GM23338 (cell line): ENCODE data around the gene LRIT2.

Experiments used
- EZH2 ChIP-seq: fragments of 200-600 bp; sonication (generic); IDR thresholded peaks from one replicate; pipeline ENCODE4 v1.8.0; 2017; ENCODE audit warnings: antibody characterized with exemption, mild to moderate bottlenecking, low read depth; ENCODE audit not compliant: unreplicated experiment
- EZH2phosphoT487 ChIP-seq: fragments of 200-600 bp; sonication (generic); IDR thresholded peaks from one replicate; pipeline ENCODE4 v1.8.1; 2018; ENCODE audit warnings: antibody characterized with exemption; ENCODE audit not compliant: unreplicated experiment
- POLR2AphosphoS5 ChIP-seq: IDR thresholded peaks from 2 replicates; pipeline ENCODE4 v1.6.1; 2016; ENCODE audit warnings: antibody characterized with exemption, low read depth
- REST ChIP-seq: IDR thresholded peaks from one replicate; pipeline ENCODE4 v1.6.1; 2018; ENCODE audit warnings: antibody characterized with exemption; ENCODE audit not compliant: unreplicated experiment
- TF ChIP-seq, protein P1 (sequence below), 2 experiments: fragments of 200-600 bp in 1 of 2; sonication (generic) in 1 of 2; conservative IDR thresholded peaks; 2 replicates each; pipeline versions ENCODE4 v1.5.1 to v1.6.1; 2016 to 2017; ENCODE audit warnings: antibody characterized with exemption in 2 of 2, low read depth in 2 of 2, mild to moderate bottlenecking in 2 of 2, moderate library complexity in 1 of 2

DNA sequence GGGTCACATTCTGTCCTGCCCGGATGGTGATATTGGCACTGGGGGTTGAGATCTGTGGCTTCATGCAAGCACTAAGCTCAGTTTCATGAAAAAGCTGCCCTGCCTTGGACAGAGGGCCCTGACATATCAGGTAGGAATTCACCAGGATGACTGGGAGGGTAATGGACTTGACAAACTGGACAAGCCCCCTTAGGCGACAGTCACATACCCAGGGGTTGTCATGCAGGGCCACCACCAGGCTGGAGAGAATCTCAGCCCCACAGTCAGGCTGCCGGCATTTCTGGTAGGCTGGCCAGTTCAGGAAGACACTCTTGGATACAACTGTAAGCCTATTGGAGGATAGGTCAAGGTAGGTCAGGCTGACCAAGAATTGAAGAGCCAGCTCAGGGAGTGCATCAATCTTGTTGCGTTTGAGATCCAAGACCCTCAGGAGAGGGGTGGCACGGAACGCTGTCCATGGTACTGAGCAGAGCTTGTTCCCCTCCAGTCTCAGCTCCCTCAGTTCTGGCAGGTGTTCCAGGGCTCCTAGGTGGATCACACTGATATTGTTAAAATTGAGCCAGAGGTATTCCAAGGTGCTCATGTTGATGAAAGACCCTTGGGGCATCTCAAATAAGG, 824 bp downstream of the LRIT2 start:
- TF ChIP-seq, protein P1, sequence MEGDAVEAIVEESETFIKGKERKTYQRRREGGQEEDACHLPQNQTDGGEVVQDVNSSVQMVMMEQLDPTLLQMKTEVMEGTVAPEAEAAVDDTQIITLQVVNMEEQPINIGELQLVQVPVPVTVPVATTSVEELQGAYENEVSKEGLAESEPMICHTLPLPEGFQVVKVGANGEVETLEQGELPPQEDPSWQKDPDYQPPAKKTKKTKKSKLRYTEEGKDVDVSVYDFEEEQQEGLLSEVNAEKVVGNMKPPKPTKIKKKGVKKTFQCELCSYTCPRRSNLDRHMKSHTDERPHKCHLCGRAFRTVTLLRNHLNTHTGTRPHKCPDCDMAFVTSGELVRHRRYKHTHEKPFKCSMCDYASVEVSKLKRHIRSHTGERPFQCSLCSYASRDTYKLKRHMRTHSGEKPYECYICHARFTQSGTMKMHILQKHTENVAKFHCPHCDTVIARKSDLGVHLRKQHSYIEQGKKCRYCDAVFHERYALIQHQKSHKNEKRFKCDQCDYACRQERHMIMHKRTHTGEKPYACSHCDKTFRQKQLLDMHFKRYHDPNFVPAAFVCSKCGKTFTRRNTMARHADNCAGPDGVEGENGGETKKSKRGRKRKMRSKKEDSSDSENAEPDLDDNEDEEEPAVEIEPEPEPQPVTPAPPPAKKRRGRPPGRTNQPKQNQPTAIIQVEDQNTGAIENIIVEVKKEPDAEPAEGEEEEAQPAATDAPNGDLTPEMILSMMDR (conservative IDR thresholded peaks at IDR 0.05; ENCODE audit: low read depth in 2 of 2) = no peak
- TF ChIP-seq EZH2 = no peak
- TF ChIP-seq POLR2AphosphoS5 = no peak
- no peak for TF ChIP-seq EZH2phosphoT487
- TF ChIP-seq REST = peak; percentile 96
